Upper lobe of left lung (tissue), 6 donors: ENCODE data around the gene SLC25A21. TPM values are rescaled to one million over a fixed set of nuclear protein-coding genes. Genes with fewer than 3 reads are reported as not detected.

Source experiments
- ATAC-seq, 2 donors: fragments of 200-7000 bp; cut with Tn5 transposase; one replicate each; pipeline ENCODE4 v1.9.1; 2022; ENCODE audit warnings: mild to moderate bottlenecking in 2 of 2, moderate library complexity in 2 of 2; ENCODE audit not compliant: low FRiP score in 2 of 2
- DNase-seq, 2 donors: peaks; one replicate each; pipeline ENCODE4 v3.0.0-alpha.2; 2019 to 2020
- H3K27ac ChIP-seq, 4 donors: fragments of 200-600 bp; sonication (generic); one replicate each; pipeline ENCODE4 v1.5.1; 2016 to 2019
- H3K27me3 ChIP-seq, 4 donors: fragments of 200-600 bp; sonication (generic); one replicate each; pipeline ENCODE4 v1.5.1; 2017 to 2019
- H3K36me3 ChIP-seq, 4 donors: fragments of 200-600 bp; sonication (generic); one replicate each; pipeline ENCODE4 v1.5.1; 2016 to 2019
- H3K4me1 ChIP-seq, 4 donors: fragments of 200-600 bp; sonication (generic); one replicate each; pipeline ENCODE4 v1.5.1; 2018 to 2019
- H3K4me3 ChIP-seq, 4 donors: fragments of 200-600 bp; sonication (generic); one replicate each; pipeline ENCODE4 v1.5.1; 2017 to 2019; ENCODE audit warnings: mild to moderate bottlenecking in 2 of 4, moderate library complexity in 1 of 4
- H3K9me3 ChIP-seq, 4 donors: fragments of 200-600 bp; sonication (generic); one replicate each; pipeline ENCODE4 v1.5.1; 2018 to 2019
- CTCF ChIP-seq, 6 experiments: fragments of 450-650 bp in 4 of 6; fragments of 200-600 bp in 2 of 6; sonication (generic) in 2 of 6; IDR thresholded peaks; one replicate each; pipeline ENCODE4 v1.5.1; 2016 to 2019; ENCODE audit warnings: antibody characterized with exemption in 6 of 6
- EP300 ChIP-seq, 4 donors: sonication (generic); formaldehyde crosslinking; IDR thresholded peaks; one replicate each; pipeline ENCODE4 v1.5.1; 2017; ENCODE audit warnings: antibody characterized with exemption in 4 of 4, control low read depth in 2 of 4
- POLR2A ChIP-seq, 4 donors: fragments of 450-650 bp; IDR thresholded peaks; one replicate each; pipeline ENCODE4 v1.5.1; 2016 to 2017; ENCODE audit warnings: antibody characterized with exemption in 4 of 4, mild to moderate bottlenecking in 2 of 4
- POLR2AphosphoS5 ChIP-seq, 2 donors: sonication (generic); formaldehyde crosslinking; IDR thresholded peaks; one replicate each; pipeline ENCODE4 v1.5.1; 2017; ENCODE audit warnings: antibody characterized with exemption in 2 of 2
- WGBS, 2 donors: methylation state at CpG; one replicate each; pipeline ENCODE4 v1.1.5; 2017 to 2018; 5-methylcytosine and 5-hydroxymethylcytosine counted together
- total RNA-seq, 6 donors: library from RNA; depleted of rRNA in 4 of 6; stranded (reverse); fragments of >200 nt in 4 of 6; gene quantifications; one replicate each; pipeline versions ENCODE4 v1.1.0 to v1.2.1, GENCODE V29; 2016 to 2021
- donor health status: DM: no; HTN: no; CAD: no; lungs with moderate emphysema.
- donor health status: DM: no; HTN: yes; CAD: no; lungs with severe emphysema.

The SLC25A21 gene
- total RNA-seq, 6 donors from 2014 or later = 0.15 to 1.7 (median 0.30) TPM; not detected in 3

DNA sequence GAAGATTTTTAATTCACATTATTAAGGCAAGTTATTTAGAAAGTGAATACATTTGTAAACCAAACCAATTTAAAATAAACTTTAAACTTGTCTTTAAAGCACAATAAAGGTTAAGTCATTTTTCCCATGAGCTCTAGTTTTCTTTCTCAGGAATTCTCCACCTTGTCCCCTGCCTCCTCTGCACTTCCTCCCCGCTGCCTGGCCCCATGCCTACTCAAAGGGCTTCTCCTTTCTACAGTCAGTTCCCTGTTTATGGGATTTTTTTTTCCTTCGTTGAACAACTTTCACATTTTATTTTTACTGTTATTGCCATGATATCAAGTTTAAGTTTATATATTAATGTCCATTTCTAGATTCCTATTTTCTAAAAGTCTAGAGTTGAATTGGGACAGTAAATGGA is 223.0 kb downstream of the SLC25A21 start:
- H3K4me3 ChIP-seq = no peak overlapping the region
- no peaks in the 10 kb centered on the region for H3K36me3 ChIP-seq
- H3K4me1 ChIP-seq = no peaks in the 10 kb centered on the region
- ATAC-seq (no peak), DNase-seq (no peak)
- WGBS, 2 donors = 58 to 60% methylated on average over 2 of the region's 2 CpGs
- H3K27me3 ChIP-seq = no peaks in the 10 kb centered on the region
- no peak overlapping the region for H3K27ac ChIP-seq
- TF ChIP-seq CTCF (IDR thresholded peaks at IDR 0.05) (no peak), POLR2AphosphoS5 (IDR thresholded peaks at IDR 0.05) (no peak), POLR2A (IDR thresholded peaks at IDR 0.05) (no peak), EP300 (IDR thresholded peaks at IDR 0.05) (no peak)
- H3K9me3 ChIP-seq = no peaks in the 10 kb centered on the region

DNA sequence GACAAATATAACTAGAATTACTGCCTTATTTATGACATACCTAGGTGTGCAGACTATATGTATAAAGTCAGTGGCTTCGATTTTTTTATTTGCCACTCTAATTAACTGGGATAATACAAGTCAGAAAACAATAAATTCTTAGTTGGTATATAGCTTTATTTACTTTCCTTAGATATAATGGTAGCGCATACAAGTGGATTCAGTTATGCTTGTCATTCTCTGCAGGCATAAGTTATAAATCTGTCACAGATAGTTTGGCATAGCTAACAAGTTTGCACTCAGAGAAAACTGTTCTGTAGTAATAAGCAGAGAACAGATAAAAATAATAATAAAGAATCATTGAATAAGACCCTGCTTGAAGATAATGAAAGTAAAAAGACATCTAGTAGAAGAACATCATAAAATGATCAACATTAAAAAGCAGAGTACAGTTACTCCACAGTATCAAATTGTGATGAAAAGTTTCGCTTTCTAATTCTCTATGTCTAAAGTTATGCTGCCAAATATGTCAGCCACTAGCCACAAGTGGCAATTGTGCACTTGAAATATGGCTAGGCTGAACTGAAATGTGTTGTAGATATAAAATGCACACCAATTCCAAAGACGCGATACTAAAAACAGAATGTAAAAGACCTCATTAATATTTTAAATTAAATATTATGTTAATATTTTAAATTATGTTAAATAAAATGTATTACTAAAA is 224.1 kb downstream of the SLC25A21 start:
- WGBS, 2 donors = 87 to 94% methylated on average over 5 of the region's 5 CpGs
- no peak overlapping the region for H3K4me3 ChIP-seq
- H3K27ac ChIP-seq = no peak overlapping the region
- no peaks in the 10 kb centered on the region for H3K4me1 ChIP-seq
- H3K36me3 ChIP-seq = no peaks in the 10 kb centered on the region
- TF ChIP-seq POLR2A (IDR thresholded peaks at IDR 0.05) (no peak), CTCF (IDR thresholded peaks at IDR 0.05) (no peak), EP300 (IDR thresholded peaks at IDR 0.05) (no peak), POLR2AphosphoS5 (IDR thresholded peaks at IDR 0.05) (no peak)
- no peaks in the 10 kb centered on the region for H3K27me3 ChIP-seq
- H3K9me3 ChIP-seq = no peaks in the 10 kb centered on the region
- DNase-seq (no peak), ATAC-seq (no peak)

DNA sequence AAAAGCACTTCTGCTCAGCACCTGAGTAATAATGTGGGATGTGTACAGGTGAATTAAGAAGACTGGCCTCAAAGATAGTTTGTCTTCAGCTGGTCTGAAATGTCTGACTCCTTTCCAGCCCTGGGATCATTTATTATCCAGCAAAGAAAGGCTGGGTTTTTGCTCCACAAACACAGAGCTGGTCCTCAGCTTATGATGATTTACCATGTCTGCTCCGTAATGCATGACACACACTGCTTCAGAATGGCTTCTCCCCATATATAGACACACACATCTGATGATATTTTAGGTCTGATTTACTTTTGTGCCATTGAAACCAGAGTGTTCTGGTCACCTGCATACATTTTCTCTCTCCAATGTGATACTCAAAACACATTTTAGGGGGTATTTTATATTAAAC is 225.0 kb downstream of the SLC25A21 start:
- H3K27ac ChIP-seq = no peak overlapping the region
- H3K9me3 ChIP-seq = no peaks in the 10 kb centered on the region
- H3K4me1 ChIP-seq = no peaks in the 10 kb centered on the region
- no peaks in the 10 kb centered on the region for H3K27me3 ChIP-seq
- ATAC-seq (no peak), DNase-seq (no peak)
- no peak overlapping the region for H3K4me3 ChIP-seq
- TF ChIP-seq CTCF (IDR thresholded peaks at IDR 0.05) (no peak), EP300 (IDR thresholded peaks at IDR 0.05) (no peak), POLR2A (IDR thresholded peaks at IDR 0.05) (no peak), POLR2AphosphoS5 (IDR thresholded peaks at IDR 0.05) (no peak)
- WGBS, 2 donors = 92 to 93% methylated on average over 1 of the region's 1 CpG
- no peaks in the 10 kb centered on the region for H3K36me3 ChIP-seq

DNA sequence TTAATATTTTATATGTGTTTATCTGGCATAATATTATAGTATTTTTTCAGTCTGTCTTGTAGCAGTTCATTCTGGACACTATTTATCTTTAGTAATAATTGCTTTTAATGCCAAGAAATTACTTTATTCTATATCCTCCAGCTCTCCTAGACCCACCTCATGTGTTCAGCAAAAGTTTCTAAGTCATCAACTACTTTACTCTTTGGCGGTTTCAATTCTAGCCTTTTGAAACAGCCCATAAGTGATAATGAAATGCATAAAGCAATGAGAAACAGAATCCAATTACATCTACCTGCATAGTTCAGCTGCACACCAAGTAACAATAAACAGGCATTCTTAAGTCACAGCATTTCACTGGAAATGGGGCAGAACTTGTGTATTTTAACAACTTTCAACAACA is 225.5 kb downstream of the SLC25A21 start:
- Histone ChIP-seq H3K27me3 (no peaks in the 10 kb centered on the region), H3K27ac (no peak overlapping the region), H3K4me3 (no peak overlapping the region), H3K36me3 (no peaks in the 10 kb centered on the region), H3K4me1 (no peaks in the 10 kb centered on the region), H3K9me3 (no peaks in the 10 kb centered on the region)
- no peak for DNase-seq
- 88 to 100% methylated on average over 1 of the region's 1 CpG for WGBS, 2 donors
- TF ChIP-seq POLR2AphosphoS5 (IDR thresholded peaks at IDR 0.05) (no peak), CTCF (IDR thresholded peaks at IDR 0.05) (no peak), POLR2A (IDR thresholded peaks at IDR 0.05) (no peak), EP300 (IDR thresholded peaks at IDR 0.05) (no peak)
- ATAC-seq = no peak
